HepG2 (cell line): Measurements from ENCODE around the gene CSNK1D. TPM values are rescaled to one million over a fixed set of nuclear protein-coding genes. Genes with fewer than 3 reads are reported as not detected.

Experiments used
- FOSL2 ChIP-seq: sonication (generic); formaldehyde crosslinking; IDR thresholded peaks from 2 replicates; pipeline ENCODE4 v1.4.0; 2020; ENCODE audit warnings: missing genetic modification reagents
- HES4 ChIP-seq: sonication (generic); formaldehyde crosslinking; IDR thresholded peaks from 2 replicates; pipeline ENCODE4 v1.9.0; 2021; ENCODE audit warnings: mild to moderate bottlenecking, missing genetic modification reagents, borderline replicate concordance
- HNRNPL ChIP-seq: fragments of 200-400 bp; formaldehyde crosslinking; IDR thresholded peaks from 2 replicates; pipeline ENCODE4 v1.6.1; 2017; ENCODE audit warnings: mild to moderate bottlenecking, low read depth, low read length
- JUND ChIP-seq: sonication (generic); formaldehyde crosslinking; IDR thresholded peaks from 2 replicates; pipeline ENCODE4 v1.8.0; 2022; ENCODE audit warnings: mild to moderate bottlenecking, missing genetic modification reagents
- LCORL ChIP-seq, 2 experiments: fragments of 450-650 bp in 1 of 2; sonication (generic) in 1 of 2; formaldehyde crosslinking in 1 of 2; IDR thresholded peaks; 2 replicates each; pipeline versions ENCODE4 v1.5.0 to v1.6.1; 2017 to 2020; ENCODE audit warnings: antibody characterized with exemption in 1 of 2, missing genetic modification reagents in 1 of 2
- MYC ChIP-seq: sonication (generic); formaldehyde crosslinking; IDR thresholded peaks from 2 replicates; pipeline ENCODE4 v1.9.0; 2021; ENCODE audit warnings: missing genetic modification reagents, borderline replicate concordance
- PITX1 ChIP-seq: sonication (generic); formaldehyde crosslinking; IDR thresholded peaks from 2 replicates; pipeline ENCODE4 v1.5.1; 2020; ENCODE audit warnings: mild to moderate bottlenecking, missing genetic modification reagents
- RERE ChIP-seq: IDR thresholded peaks from 2 replicates; pipeline ENCODE4 v1.6.1; 2016; ENCODE audit warnings: low read depth, missing genetic modification reagents, missing compliant biosample characterization
- TBX3 ChIP-seq: fragments of 450-650 bp; IDR thresholded peaks from 2 replicates; pipeline ENCODE4 v1.6.1; 2017; ENCODE audit warnings: antibody characterized with exemption, mild to moderate bottlenecking, inconsistent platforms, borderline replicate concordance
- TEAD3 ChIP-seq: optimal IDR thresholded peaks from 2 replicates; pipeline ENCODE3; 2016; ENCODE audit warnings: borderline replicate concordance
- UBTF ChIP-seq: sonication (generic); formaldehyde crosslinking; IDR thresholded peaks from 2 replicates; pipeline ENCODE4 v1.4.0; 2020; ENCODE audit warnings: mild to moderate bottlenecking, missing genetic modification reagents
- XRCC5 ChIP-seq: fragments of 200-400 bp; formaldehyde crosslinking; optimal IDR thresholded peaks from 2 replicates; pipeline ENCODE3; 2017; ENCODE audit warnings: mild to moderate bottlenecking, low read length
- ZMYM3 ChIP-seq: sonication (generic); formaldehyde crosslinking; IDR thresholded peaks from 2 replicates; pipeline ENCODE4 v1.5.1; 2020; ENCODE audit warnings: mild to moderate bottlenecking, missing genetic modification reagents
- ZNF282 ChIP-seq: fragments of 450-650 bp; IDR thresholded peaks from 2 replicates; pipeline ENCODE4 v1.6.1; 2018; ENCODE audit not compliant: partially characterized antibody
- ZNF460 ChIP-seq: sonication (generic); formaldehyde crosslinking; IDR thresholded peaks from 2 replicates; pipeline ENCODE4 v1.5.1; 2020; ENCODE audit warnings: missing genetic modification reagents, mild to moderate bottlenecking, borderline replicate concordance
- ZNF468 ChIP-seq: sonication (generic); formaldehyde crosslinking; IDR thresholded peaks from 2 replicates; pipeline ENCODE4 v1.8.0; 2022; ENCODE audit warnings: mild to moderate bottlenecking, moderate library complexity, missing genetic modification reagents
- ZNF83 ChIP-seq: sonication (generic); formaldehyde crosslinking; IDR thresholded peaks from 2 replicates; pipeline ENCODE4 v1.4.0; 2020; ENCODE audit warnings: missing genetic modification reagents, mild to moderate bottlenecking, borderline replicate concordance
- polyA plus RNA-seq, 8 experiments: library from polyadenylated mRNA; depleted of rRNA in 3 of 8; stranded (reverse) in 7 of 8; unstranded in 1 of 8; fragments of >200 nt; fragmentation: Illumina TruSeq in 4 of 8; extraction: Trizol in 4 of 8; gene quantifications; 2 replicates each; pipeline versions ENCODE4 v1.2.1 to v1.2.3, GENCODE V29; 2011 to 2016; ENCODE audit warnings: low read depth in 4 of 8, missing spikeins in 1 of 8, mixed read lengths in 1 of 8; ENCODE audit not compliant: insufficient read depth in 1 of 8
- total RNA-seq, 5 experiments: library from RNA; depleted of rRNA; stranded (reverse); fragments of >200 nt; fragmentation: Illumina TruSeq; extraction: Trizol; gene quantifications; 2 replicates each; pipeline ENCODE4 v1.2.3, GENCODE V29; 2016; ENCODE audit warnings: low read depth in 1 of 5
- TF ChIP-seq, protein P1 (sequence below): sonication (generic); formaldehyde crosslinking; IDR thresholded peaks from 2 replicates; pipeline ENCODE4 v1.5.1; 2020; ENCODE audit warnings: mild to moderate bottlenecking, missing genetic modification reagents, moderate library complexity

Gene CSNK1D
- total and polyA plus RNA-seq, 2 of the 13 experiments (the other 11 are each of a cell fraction or from before 2014, with no cell fraction given) = 31.5 to 128 TPM

- TF ChIP-seq, protein P1, sequence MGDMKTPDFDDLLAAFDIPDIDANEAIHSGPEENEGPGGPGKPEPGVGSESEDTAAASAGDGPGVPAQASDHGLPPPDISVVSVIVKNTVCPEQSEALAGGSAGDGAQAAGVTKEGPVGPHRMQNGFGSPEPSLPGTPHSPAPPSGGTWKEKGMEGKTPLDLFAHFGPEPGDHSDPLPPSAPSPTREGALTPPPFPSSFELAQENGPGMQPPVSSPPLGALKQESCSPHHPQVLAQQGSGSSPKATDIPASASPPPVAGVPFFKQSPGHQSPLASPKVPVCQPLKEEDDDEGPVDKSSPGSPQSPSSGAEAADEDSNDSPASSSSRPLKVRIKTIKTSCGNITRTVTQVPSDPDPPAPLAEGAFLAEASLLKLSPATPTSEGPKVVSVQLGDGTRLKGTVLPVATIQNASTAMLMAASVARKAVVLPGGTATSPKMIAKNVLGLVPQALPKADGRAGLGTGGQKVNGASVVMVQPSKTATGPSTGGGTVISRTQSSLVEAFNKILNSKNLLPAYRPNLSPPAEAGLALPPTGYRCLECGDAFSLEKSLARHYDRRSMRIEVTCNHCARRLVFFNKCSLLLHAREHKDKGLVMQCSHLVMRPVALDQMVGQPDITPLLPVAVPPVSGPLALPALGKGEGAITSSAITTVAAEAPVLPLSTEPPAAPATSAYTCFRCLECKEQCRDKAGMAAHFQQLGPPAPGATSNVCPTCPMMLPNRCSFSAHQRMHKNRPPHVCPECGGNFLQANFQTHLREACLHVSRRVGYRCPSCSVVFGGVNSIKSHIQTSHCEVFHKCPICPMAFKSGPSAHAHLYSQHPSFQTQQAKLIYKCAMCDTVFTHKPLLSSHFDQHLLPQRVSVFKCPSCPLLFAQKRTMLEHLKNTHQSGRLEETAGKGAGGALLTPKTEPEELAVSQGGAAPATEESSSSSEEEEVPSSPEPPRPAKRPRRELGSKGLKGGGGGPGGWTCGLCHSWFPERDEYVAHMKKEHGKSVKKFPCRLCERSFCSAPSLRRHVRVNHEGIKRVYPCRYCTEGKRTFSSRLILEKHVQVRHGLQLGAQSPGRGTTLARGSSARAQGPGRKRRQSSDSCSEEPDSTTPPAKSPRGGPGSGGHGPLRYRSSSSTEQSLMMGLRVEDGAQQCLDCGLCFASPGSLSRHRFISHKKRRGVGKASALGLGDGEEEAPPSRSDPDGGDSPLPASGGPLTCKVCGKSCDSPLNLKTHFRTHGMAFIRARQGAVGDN (CRISPR knock-in tag) = peak; percentile 64
- TF ChIP-seq ZNF460 (CRISPR knock-in tag) = 0 out of 2 replicates have a peak, but pooled peaks have one; percentile 37
- TF ChIP-seq LCORL (IDR thresholded peaks at IDR 0.05) = 0 out of 2 replicates have a peak, but pooled peaks have one; percentile 43
- TF ChIP-seq LCORL (CRISPR knock-in tag; IDR thresholded peaks at IDR 0.05) = no peak
- TF ChIP-seq ZNF282 = no peak
- peak; percentile 83 for TF ChIP-seq FOSL2 (CRISPR knock-in tag)
- peak; percentile 16; the same call in 1 of the 2 replicates for TF ChIP-seq MYC (CRISPR knock-in tag)
- TF ChIP-seq ZMYM3 (CRISPR knock-in tag) = 0 out of 2 replicates have a peak, but pooled peaks have one; percentile 10
- peak; percentile 43 for TF ChIP-seq XRCC5
- peak; percentile 30; the same call in 1 of the 2 replicates for TF ChIP-seq UBTF (CRISPR knock-in tag)
- 0 out of 2 replicates have a peak, but pooled peaks have one; percentile 9 for TF ChIP-seq JUND (CRISPR knock-in tag)
- peak; percentile 9; the same call in 1 of the 2 replicates for TF ChIP-seq TBX3
- peak; percentile 17; the same call in 1 of the 2 replicates for TF ChIP-seq HES4
- TF ChIP-seq PITX1 (CRISPR knock-in tag) = 0 out of 2 replicates have a peak, but pooled peaks have one; percentile 26
- no peak for TF ChIP-seq ZNF468 (CRISPR knock-in tag)
- 0 out of 2 replicates have a peak, but pooled peaks have one; percentile 62 for TF ChIP-seq ZNF83 (CRISPR knock-in tag)
- peak; percentile 85 for TF ChIP-seq HNRNPL
- TF ChIP-seq TEAD3 (CRISPR knock-in tag) = peak; percentile 5
- no peak for TF ChIP-seq RERE (CRISPR knock-in tag)
Measured at GRCh38 chr17:82283208-82283749, 9.8 kb upstream of the CSNK1D start (continued).
